H9 (cell line): ENCODE results near the gene AGA. TPM values are rescaled to one million over a fixed set of nuclear protein-coding genes. Genes with fewer than 3 reads are reported as not detected.

ENCODE experiments used
- DNase-seq: peaks from one replicate; pipeline ENCODE4 v3.0.0-alpha.2; 2017
- H2AFZ ChIP-seq: one replicate; pipeline ENCODE4 v1.6.1; 2013; ENCODE audit warnings: mild to moderate bottlenecking, low read length, control low read depth, moderate library complexity
- H2AK5ac ChIP-seq: 2 replicates; pipeline ENCODE4 v1.6.1; 2013; ENCODE audit warnings: low read length, control low read depth, mixed read lengths; ENCODE audit not compliant: insufficient read length
- H2BK120ac ChIP-seq: one replicate; pipeline ENCODE4 v1.6.1; 2013; ENCODE audit warnings: low read depth, mild to moderate bottlenecking, low read length, control low read depth, inconsistent platforms; ENCODE audit not compliant: poor library complexity, severe bottlenecking
- H2BK12ac ChIP-seq: 2 replicates; pipeline ENCODE4 v1.6.1; 2013; ENCODE audit warnings: low read length, control low read depth, mixed read lengths, low read depth; ENCODE audit not compliant: insufficient read length
- H2BK15ac ChIP-seq: 2 replicates; pipeline ENCODE4 v1.6.1; 2013; ENCODE audit warnings: low read depth, low read length, control low read depth
- H2BK20ac ChIP-seq: one replicate; pipeline ENCODE4 v1.6.1; 2013; ENCODE audit warnings: low read depth, mild to moderate bottlenecking, low read length, control low read depth, inconsistent platforms; ENCODE audit not compliant: poor library complexity, severe bottlenecking
- H2BK5ac ChIP-seq: 2 replicates; pipeline ENCODE4 v1.6.1; 2013; ENCODE audit warnings: low read length, control low read depth, mixed read lengths; ENCODE audit not compliant: insufficient read length
- H3K14ac ChIP-seq: 2 replicates; pipeline ENCODE4 v1.6.1; 2013; ENCODE audit warnings: low read length, control low read depth; ENCODE audit not compliant: insufficient read depth
- H3K18ac ChIP-seq: 2 replicates; pipeline ENCODE4 v1.6.1; 2013; ENCODE audit warnings: low read depth, mild to moderate bottlenecking, mixed read lengths, low read length, control low read depth; ENCODE audit not compliant: insufficient read length
- H3K23ac ChIP-seq: 2 replicates; pipeline ENCODE4 v1.6.1; 2013; ENCODE audit warnings: low read length, control low read depth, mixed read lengths, low read depth; ENCODE audit not compliant: insufficient read length
- H3K23me2 ChIP-seq: 2 replicates; pipeline ENCODE4 v1.6.1; 2013; ENCODE audit warnings: low read depth, mild to moderate bottlenecking, mixed read lengths, low read length, control low read depth; ENCODE audit not compliant: insufficient read length, poor library complexity, severe bottlenecking
- H3K27ac ChIP-seq: 2 replicates; pipeline ENCODE4 v1.5.1; 2013; ENCODE audit warnings: low read length, control low read depth, mixed read lengths, low read depth; ENCODE audit not compliant: insufficient read length
- H3K27me3 ChIP-seq: 2 replicates; pipeline ENCODE4 v1.6.1; 2013; ENCODE audit warnings: low read length, control low read depth, inconsistent platforms; ENCODE audit not compliant: insufficient read depth
- H3K4ac ChIP-seq: 2 replicates; pipeline ENCODE4 v1.6.1; 2013; ENCODE audit warnings: low read depth, mild to moderate bottlenecking, control low read depth, inconsistent platforms, low read length, moderate library complexity
- H3K4me1 ChIP-seq: 2 replicates; pipeline ENCODE4 v1.6.1; 2013; ENCODE audit warnings: low read length, control low read depth, inconsistent platforms; ENCODE audit not compliant: insufficient read depth
- H3K4me2 ChIP-seq: 2 replicates; pipeline ENCODE4 v1.6.1; 2013; ENCODE audit warnings: low read length, control low read depth, mixed read lengths; ENCODE audit not compliant: insufficient read length, insufficient read depth
- H3K56ac ChIP-seq: 2 replicates; pipeline ENCODE4 v1.6.1; 2013; ENCODE audit warnings: low read depth, mild to moderate bottlenecking, mixed read lengths, low read length, control low read depth; ENCODE audit not compliant: insufficient read length
- H3K79me1 ChIP-seq: 2 replicates; pipeline ENCODE4 v1.6.1; 2013; ENCODE audit warnings: low read depth, mild to moderate bottlenecking, moderate library complexity, low read length, control low read depth, inconsistent platforms; ENCODE audit not compliant: insufficient read depth, poor library complexity, severe bottlenecking
- H3K79me2 ChIP-seq: 2 replicates; pipeline ENCODE4 v1.6.1; 2013; ENCODE audit warnings: low read length, control low read depth, inconsistent platforms; ENCODE audit not compliant: insufficient read depth
- H3K9ac ChIP-seq: 2 replicates; pipeline ENCODE4 v1.6.1; 2013; ENCODE audit warnings: low read length, control low read depth, mixed read lengths; ENCODE audit not compliant: insufficient read length; ENCODE audit errors: extremely low read depth
- H3K9me3 ChIP-seq: one replicate; pipeline ENCODE4 v1.6.1; 2013; ENCODE audit warnings: low read depth, low read length, inconsistent platforms; ENCODE audit not compliant: control insufficient read depth
- H3T11ph ChIP-seq: one replicate; pipeline ENCODE4 v1.6.1; 2013; ENCODE audit warnings: mild to moderate bottlenecking, low read length, control low read depth, inconsistent platforms
- H4K20me1 ChIP-seq: one replicate; pipeline ENCODE4 v1.6.1; 2013; ENCODE audit not compliant: control insufficient read depth, insufficient read length, insufficient read depth
- H4K5ac ChIP-seq: 2 replicates; pipeline ENCODE4 v1.6.1; 2013; ENCODE audit warnings: low read depth, mild to moderate bottlenecking, mixed read lengths, low read length, control low read depth; ENCODE audit not compliant: insufficient read length
- H4K8ac ChIP-seq: replicated peaks from 2 replicates; pipeline ENCODE4 v1.6.1; 2013; ENCODE audit warnings: low read length, control low read depth, mixed read lengths, low read depth; ENCODE audit not compliant: insufficient read length
- H4K91ac ChIP-seq: 2 replicates; pipeline ENCODE4 v1.6.1; 2013; ENCODE audit warnings: low read depth, mild to moderate bottlenecking, moderate library complexity, mixed read lengths, low read length, control low read depth; ENCODE audit not compliant: insufficient read length
- H3K27ac Mint-ChIP-seq, 3 experiments: 2 replicates in 2 of 3; 3 replicates in 1 of 3; pipeline ENCODE4 v1.8.0; 2020 to 2021; ENCODE audit warnings: mixed read lengths in 3 of 3, mild to moderate bottlenecking in 1 of 3, moderate library complexity in 1 of 3
- H3K27me3 Mint-ChIP-seq: 2 replicates; pipeline ENCODE4 v1.8.0; 2021; ENCODE audit warnings: low read depth, mild to moderate bottlenecking, moderate library complexity, mixed read lengths
- H3K36me3 Mint-ChIP-seq, 3 experiments: 2 replicates in 2 of 3; 3 replicates in 1 of 3; pipeline ENCODE4 v1.8.0; 2020 to 2021; ENCODE audit warnings: low read depth in 3 of 3, mixed read lengths in 3 of 3; ENCODE audit not compliant: insufficient read depth in 1 of 3
- H3K4me1 Mint-ChIP-seq, 2 experiments: 2 replicates each; pipeline ENCODE4 v1.8.0; 2020; ENCODE audit warnings: mixed read lengths in 2 of 2
- H3K4me3 Mint-ChIP-seq, 2 experiments: 2 replicates in 1 of 2; 3 replicates in 1 of 2; pipeline ENCODE4 v1.8.0; 2020 to 2021; ENCODE audit warnings: mild to moderate bottlenecking in 2 of 2, mixed read lengths in 2 of 2, moderate library complexity in 1 of 2
- H3K9me3 Mint-ChIP-seq, 2 experiments: 2 replicates in 1 of 2; 3 replicates in 1 of 2; pipeline ENCODE4 v1.8.0; 2020; ENCODE audit warnings: mild to moderate bottlenecking in 2 of 2, mixed read lengths in 2 of 2, moderate library complexity in 1 of 2
- WGBS: extraction: QIAGEN DNeasy Blood & Tissue Kit; methylation state at CpG from one replicate; pipeline ENCODE4 v1.1.7; 2013; ENCODE audit warnings: missing lambda C conversion rate, low lambda C conversion rate, mixed read lengths; ENCODE audit not compliant: insufficient read length; ENCODE audit errors: extremely low coverage; 5-methylcytosine and 5-hydroxymethylcytosine counted together
- total RNA-seq: library from RNA; stranded (reverse); gene quantifications from 2 replicates; pipeline ENCODE4 v1.2.1, GENCODE V29; 2021
- TF ChIP-seq, protein P1 (sequence below): fragments of 200-600 bp; sonication (generic); conservative IDR thresholded peaks from 3 replicates; pipeline ENCODE4 v1.8.0; 2021; ENCODE audit warnings: antibody characterized with exemption, mild to moderate bottlenecking

AGA gene
- total RNA-seq, 1 experiment from 2014 or later = 10.0 TPM

DNA sequence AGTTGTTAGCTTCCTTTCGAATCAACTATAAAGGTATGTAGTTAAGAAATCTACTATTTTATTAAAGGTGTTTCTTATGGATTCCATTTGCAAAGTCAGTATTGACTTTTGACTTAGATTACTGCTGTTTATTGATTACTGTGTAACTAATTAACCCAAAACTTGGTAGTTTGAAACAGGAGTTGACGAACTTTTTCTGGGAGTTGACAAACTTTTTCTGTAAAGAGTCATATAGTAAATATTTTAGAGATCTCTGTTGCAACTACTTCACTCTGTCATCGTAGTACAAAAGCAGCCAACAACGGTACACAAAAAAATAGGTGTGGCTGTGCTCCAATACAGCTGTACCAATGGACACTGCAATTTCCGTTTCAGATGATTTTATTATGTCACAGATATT, 30.2 kb downstream of the AGA start:
- H3K9ac ChIP-seq = no peak overlapping the region
- WGBS = no CpG with 5 or more reads among the region's 5 CpGs
- H3K23me2 ChIP-seq = no peaks in the 10 kb centered on the region
- no peak overlapping the region for H3K23ac ChIP-seq
- H4K8ac ChIP-seq = no peak overlapping the region
- no peak overlapping the region for H3K27ac ChIP-seq
- H2BK15ac ChIP-seq = no peak overlapping the region
- H4K5ac ChIP-seq = no peak overlapping the region
- H4K91ac ChIP-seq = no peak overlapping the region
- Mint-ChIP-seq H3K4me1 (peaks cover 4 to 5% of the 10 kb centered on the region in 2 experiments; a peak in 3 of 4 replicates), H3K27ac (no peak overlapping the region), H3K4me3 (no peak overlapping the region), H3K27me3 (no peaks in the 10 kb centered on the region), H3K36me3 (peaks cover 0 to 13% (median 0%) of the 10 kb centered on the region in 3 experiments; a peak in 3 of 7 replicates), H3K9me3 (peaks cover 0 to 7% of the 10 kb centered on the region in 2 experiments; a peak in 3 of 5 replicates)
- H3K4me2 ChIP-seq = no peak overlapping the region
- no peaks in the 10 kb centered on the region for H3K27me3 ChIP-seq
- H3K56ac ChIP-seq = no peak overlapping the region
- no peak overlapping the region for H2AFZ ChIP-seq
- no peaks in the 10 kb centered on the region for H3K79me1 ChIP-seq
- H3K18ac ChIP-seq = no peak overlapping the region
- no peak overlapping the region for H2BK12ac ChIP-seq
- DNase-seq = no peak
- H2BK5ac ChIP-seq = no peak overlapping the region
- no peak overlapping the region for H3K4ac ChIP-seq
- H2AK5ac ChIP-seq = no peak overlapping the region
- no peak overlapping the region for H3T11ph ChIP-seq
- H3K4me1 ChIP-seq = no peaks in the 10 kb centered on the region
- no peak overlapping the region for H3K14ac ChIP-seq
- H2BK20ac ChIP-seq = no peak overlapping the region
- no peak overlapping the region for H2BK120ac ChIP-seq
- H4K20me1 ChIP-seq = no peaks in the 10 kb centered on the region
- TF ChIP-seq, protein P1, sequence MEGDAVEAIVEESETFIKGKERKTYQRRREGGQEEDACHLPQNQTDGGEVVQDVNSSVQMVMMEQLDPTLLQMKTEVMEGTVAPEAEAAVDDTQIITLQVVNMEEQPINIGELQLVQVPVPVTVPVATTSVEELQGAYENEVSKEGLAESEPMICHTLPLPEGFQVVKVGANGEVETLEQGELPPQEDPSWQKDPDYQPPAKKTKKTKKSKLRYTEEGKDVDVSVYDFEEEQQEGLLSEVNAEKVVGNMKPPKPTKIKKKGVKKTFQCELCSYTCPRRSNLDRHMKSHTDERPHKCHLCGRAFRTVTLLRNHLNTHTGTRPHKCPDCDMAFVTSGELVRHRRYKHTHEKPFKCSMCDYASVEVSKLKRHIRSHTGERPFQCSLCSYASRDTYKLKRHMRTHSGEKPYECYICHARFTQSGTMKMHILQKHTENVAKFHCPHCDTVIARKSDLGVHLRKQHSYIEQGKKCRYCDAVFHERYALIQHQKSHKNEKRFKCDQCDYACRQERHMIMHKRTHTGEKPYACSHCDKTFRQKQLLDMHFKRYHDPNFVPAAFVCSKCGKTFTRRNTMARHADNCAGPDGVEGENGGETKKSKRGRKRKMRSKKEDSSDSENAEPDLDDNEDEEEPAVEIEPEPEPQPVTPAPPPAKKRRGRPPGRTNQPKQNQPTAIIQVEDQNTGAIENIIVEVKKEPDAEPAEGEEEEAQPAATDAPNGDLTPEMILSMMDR = no peak
- no peaks in the 10 kb centered on the region for H3K9me3 ChIP-seq
- no peaks in the 10 kb centered on the region for H3K79me2 ChIP-seq
